Coronary artery (tissue), 2 donors: ENCODE measurements around the gene DNMT3A.

ENCODE experiments used
- DNase-seq: peaks from one replicate; pipeline ENCODE4 v3.0.0-alpha.2; 2017; ENCODE audit warnings: low spot score
- H3K27ac ChIP-seq, 2 donors: fragments of 200-600 bp; sonication (generic); one replicate each; pipeline ENCODE4 v1.5.1; 2016 to 2019
- H3K4me3 ChIP-seq: fragments of 200-600 bp; sonication (generic); 2 replicates; pipeline ENCODE4 v1.5.1; 2016; ENCODE audit warnings: mild to moderate bottlenecking, moderate library complexity
- TF ChIP-seq, protein P1 (sequence below): fragments of 200-600 bp; sonication (generic); IDR thresholded peaks from one replicate; pipeline ENCODE4 v1.5.1; 2019; ENCODE audit warnings: antibody characterized with exemption

DNMT3A gene

DNA sequence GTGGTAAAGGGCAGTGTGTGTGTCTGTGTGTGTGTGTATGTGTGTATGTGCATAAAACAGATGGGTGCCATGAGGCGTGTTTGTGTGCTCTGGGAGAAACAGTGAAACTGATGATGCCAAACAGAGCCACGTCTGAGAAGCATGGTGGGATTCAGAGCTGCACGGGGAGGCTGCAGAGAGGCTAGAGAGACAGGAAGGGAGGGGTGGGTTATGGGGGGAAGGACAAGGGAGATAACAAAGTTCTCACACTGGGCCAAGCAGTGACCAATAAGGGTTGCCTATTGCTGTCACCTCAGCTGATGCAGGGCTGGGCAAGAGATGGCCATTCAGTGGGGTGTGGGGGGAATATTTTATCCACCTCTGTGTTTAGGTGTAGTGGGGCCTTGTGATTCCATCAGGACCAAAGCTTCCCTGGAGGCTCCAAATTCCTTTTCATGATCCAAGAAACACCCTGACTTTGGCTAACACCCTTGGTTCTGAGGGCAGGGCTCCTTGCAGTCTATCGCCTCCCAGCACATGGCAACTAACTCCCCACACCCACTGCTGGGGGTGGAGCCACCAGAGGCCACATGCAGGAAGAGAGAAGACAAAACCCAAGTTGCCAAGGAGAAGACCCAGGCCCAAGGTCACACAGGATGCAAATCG, 119.1 kb downstream of the DNMT3A start:
- TF ChIP-seq, protein P1, sequence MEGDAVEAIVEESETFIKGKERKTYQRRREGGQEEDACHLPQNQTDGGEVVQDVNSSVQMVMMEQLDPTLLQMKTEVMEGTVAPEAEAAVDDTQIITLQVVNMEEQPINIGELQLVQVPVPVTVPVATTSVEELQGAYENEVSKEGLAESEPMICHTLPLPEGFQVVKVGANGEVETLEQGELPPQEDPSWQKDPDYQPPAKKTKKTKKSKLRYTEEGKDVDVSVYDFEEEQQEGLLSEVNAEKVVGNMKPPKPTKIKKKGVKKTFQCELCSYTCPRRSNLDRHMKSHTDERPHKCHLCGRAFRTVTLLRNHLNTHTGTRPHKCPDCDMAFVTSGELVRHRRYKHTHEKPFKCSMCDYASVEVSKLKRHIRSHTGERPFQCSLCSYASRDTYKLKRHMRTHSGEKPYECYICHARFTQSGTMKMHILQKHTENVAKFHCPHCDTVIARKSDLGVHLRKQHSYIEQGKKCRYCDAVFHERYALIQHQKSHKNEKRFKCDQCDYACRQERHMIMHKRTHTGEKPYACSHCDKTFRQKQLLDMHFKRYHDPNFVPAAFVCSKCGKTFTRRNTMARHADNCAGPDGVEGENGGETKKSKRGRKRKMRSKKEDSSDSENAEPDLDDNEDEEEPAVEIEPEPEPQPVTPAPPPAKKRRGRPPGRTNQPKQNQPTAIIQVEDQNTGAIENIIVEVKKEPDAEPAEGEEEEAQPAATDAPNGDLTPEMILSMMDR: no peak
- Histone ChIP-seq H3K27ac (no peak overlapping the region), H3K4me3 (no peak overlapping the region)
- no peak for DNase-seq

DNA sequence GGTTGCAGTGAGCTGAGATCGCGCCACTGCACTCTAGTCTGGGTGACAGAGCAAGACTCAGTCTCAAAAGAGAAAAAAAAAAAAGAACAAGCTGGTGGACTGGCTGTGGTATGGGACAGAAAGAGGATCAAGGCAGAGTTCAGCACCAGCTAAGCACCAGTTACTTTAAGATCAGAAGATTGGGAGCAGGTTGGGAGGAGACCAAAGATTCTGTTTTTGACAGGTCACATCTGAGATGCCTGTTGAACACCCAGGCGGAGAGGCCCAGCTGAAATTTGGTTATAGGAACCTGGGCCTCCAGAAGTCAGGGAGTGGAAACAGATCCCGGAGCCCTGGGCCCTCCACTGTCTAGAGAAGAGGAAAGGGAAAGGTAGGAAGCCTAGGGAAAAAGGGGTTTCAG, 120.1 kb downstream of the DNMT3A start:
- H3K27ac ChIP-seq: no peak overlapping the region
- no peak overlapping the region for H3K4me3 ChIP-seq
- no peak for DNase-seq
- TF ChIP-seq, protein P1: no peak

DNA sequence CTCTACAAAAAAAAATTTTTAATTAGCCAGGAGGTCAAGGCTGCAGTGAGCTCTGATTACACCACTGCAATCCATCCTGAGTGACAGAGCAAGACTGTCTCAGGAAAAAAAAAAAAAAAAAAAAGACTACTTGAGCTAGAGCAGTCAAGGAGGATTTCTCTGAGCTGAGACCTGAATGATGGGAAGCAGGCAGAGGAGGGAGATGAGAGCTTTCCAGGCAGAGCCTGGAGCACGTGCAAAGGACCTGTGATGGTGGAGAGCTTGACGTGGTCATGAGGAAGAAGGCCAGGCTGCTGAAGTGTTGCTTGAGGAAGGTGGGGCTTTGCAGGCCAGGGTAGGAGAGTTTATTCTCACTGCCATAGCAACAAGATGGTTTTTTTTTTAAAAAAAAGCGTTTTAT, 121.4 kb downstream of the DNMT3A start:
- Histone ChIP-seq H3K4me3 (no peak overlapping the region), H3K27ac (no peak overlapping the region)
- no peak for DNase-seq
- TF ChIP-seq, protein P1: no peak

DNA sequence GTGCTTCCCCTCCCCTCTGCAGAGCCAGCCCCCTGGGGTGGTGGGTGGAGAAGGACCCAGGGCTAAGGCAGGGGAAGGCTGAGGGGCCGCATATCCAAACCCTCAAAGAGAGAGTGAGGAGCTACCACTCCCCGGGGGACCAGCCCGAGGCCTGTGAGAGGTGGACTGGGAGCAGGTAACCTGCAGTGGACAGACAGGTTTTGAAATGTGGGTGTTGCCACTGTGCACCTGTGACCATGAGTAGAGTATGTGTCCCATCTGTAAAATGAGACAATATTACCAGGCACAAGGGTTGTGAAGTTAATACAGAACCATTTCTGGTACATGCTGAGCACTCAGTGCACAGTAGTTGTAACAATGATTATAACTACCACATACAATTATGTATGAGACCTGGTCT, 122.1 kb downstream of the DNMT3A start:
- TF ChIP-seq, protein P1: no peak
- no peak for DNase-seq
- no peak overlapping the region for H3K27ac ChIP-seq
- no peak overlapping the region for H3K4me3 ChIP-seq

DNA sequence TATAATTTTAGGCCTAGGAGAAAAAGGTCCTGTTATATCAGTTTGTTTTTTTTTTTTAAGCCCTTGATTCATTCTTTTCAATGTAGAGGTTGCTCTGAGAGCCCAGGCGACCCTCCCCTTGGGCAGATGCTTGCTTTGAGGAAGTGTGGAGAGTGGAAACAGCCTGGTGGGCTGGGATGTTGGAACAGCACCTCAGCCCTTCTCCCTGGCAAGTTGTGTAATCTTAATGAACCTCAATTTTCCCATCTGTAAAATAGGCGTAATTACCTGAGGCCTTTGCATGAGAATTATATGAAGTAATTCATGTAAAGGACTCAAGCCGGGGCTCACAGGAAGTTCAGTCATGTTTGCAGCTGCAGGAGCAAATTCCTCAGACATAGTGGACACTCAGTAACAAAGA, 123.6 kb downstream of the DNMT3A start:
- no peak for DNase-seq
- H3K27ac ChIP-seq: no peak overlapping the region
- TF ChIP-seq, protein P1: no peak
- no peak overlapping the region for H3K4me3 ChIP-seq

DNA sequence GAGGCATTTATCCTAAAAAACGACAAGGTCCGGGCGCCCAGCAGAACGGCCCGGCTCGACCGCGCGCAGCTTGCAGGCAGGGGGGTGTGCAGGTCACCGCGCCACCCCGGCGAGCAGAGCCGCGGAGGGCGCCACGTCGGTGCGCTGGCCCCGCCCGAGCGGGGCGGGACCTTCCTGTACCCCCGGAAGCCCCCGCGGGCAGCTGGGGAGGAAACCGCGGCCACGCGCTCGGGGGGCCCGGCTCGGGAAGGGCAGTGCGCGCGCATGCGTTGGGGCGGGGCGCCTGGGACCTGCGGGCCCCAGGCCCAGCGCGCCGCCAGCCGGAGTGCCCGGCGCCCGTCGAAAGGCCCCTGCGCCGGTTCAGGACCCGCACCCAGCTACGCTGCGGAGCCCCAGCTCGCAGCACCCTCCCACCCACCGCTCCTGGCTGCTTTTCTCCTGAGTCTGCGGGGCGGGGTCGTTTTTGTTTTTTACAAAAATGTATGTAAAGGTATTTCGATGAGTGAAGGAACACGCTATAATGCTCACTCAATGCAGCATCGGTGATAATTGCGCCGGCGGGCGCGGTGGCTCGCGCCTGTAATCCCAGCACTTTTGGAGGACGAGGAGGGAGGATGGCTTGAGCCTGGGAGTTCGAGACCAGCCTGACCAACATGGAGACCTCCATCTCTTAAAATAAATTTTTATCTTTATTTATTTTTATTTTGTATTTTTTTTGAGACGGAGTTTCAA, 125.6 kb downstream of the DNMT3A start:
- DNase-seq: no peak
- peak overlapping the region; percentile 77 for H3K4me3 ChIP-seq
- TF ChIP-seq, protein P1: no peak
- H3K27ac ChIP-seq: peak overlapping the region; percentile 52 to 70

DNA sequence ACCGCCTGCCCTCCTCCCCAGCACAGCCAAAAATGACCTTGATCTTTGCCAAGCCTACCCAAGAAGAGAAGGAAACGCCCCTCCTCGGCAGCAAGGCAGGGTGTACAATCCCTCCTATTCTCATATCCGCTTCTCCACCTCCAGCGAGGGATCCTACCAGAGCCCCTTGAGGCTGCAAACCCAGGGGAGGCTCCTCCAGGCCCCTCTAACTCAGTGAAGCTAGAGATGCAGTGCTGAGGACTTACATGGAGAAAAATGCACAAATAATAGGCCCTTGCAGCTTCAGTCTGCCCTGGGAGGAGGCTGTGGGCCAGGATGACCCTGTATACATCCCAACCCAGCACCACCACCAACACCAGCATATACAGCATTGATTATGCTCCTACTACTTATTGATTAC, 126.5 kb downstream of the DNMT3A start:
- H3K4me3 ChIP-seq: no peak overlapping the region
- DNase-seq: no peak
- H3K27ac ChIP-seq: peak overlapping the region in 1 of 2 donors; percentile 70
- TF ChIP-seq, protein P1: no peak
